ENCODE results near the gene HOTAIR. TPM values are rescaled to one million over a fixed set of nuclear protein-coding genes. Genes with fewer than 3 reads are reported as not detected.

The HOTAIR gene
- polyA plus RNA-seq, 4 donors = 1.3 to 2.9 (median 2.6) TPM

- DNase-seq (ENCODE audit: low read depth in 4 of 4, low spot score in 3 of 4) = no peak
Observed at GRCh38 chr12:53976823-53977595, 2.3 kb upstream of the HOTAIR start.

- DNase-seq (ENCODE audit: low read depth in 4 of 4, low spot score in 3 of 4) = no peak
Observed at GRCh38 chr12:53976172-53976822, 1.5 kb upstream of the HOTAIR start.

GRCh38 chr12:53975479-53976152, 862 bp upstream of the HOTAIR start:
- DNase-seq (ENCODE audit: low read depth in 4 of 4, low spot score in 3 of 4) = no peak

- DNase-seq (ENCODE audit: low read depth in 4 of 4, low spot score in 3 of 4) = no peak
Observed at GRCh38 chr12:53975064-53975471, 314 bp upstream of the HOTAIR start.

- no peak for DNase-seq (ENCODE audit: low read depth in 4 of 4, low spot score in 3 of 4)
Observed at GRCh38 chr12:53973236-53974042, 1.3 kb downstream of the HOTAIR start.

GRCh38 chr12:53972722-53973235, 2.0 kb downstream of the HOTAIR start, which contains the start of gene HOXC11:
Gene HOXC11 (plus strand): TSS chr12:53973126. CDS start chr12:53973242, 116 bp downstream.
- no peak for DNase-seq (ENCODE audit: low read depth in 4 of 4, low spot score in 3 of 4)

GRCh38 chr12:53972152-53972702, 2.5 kb downstream of the HOTAIR start:
- no peak for DNase-seq (ENCODE audit: low read depth in 4 of 4, low spot score in 3 of 4)

- DNase-seq (ENCODE audit: low read depth in 4 of 4, low spot score in 3 of 4) = no peak
Observed at GRCh38 chr12:53971686-53972085, 3.1 kb downstream of the HOTAIR start.

- no peak for DNase-seq (ENCODE audit: low read depth in 4 of 4, low spot score in 3 of 4)
Observed at GRCh38 chr12:53971129-53971528, 3.6 kb downstream of the HOTAIR start.

GRCh38 chr12:53970451-53970850, 4.3 kb downstream of the HOTAIR start:
- no peak for DNase-seq (ENCODE audit: low read depth in 4 of 4, low spot score in 3 of 4)

GRCh38 chr12:53969588-53970259, 5.0 kb downstream of the HOTAIR start:
- DNase-seq (ENCODE audit: low read depth in 4 of 4, low spot score in 3 of 4) = no peak

- DNase-seq (ENCODE audit: low read depth in 4 of 4, low spot score in 3 of 4) = no peak
Observed at GRCh38 chr12:53968214-53969127, 6.3 kb downstream of the HOTAIR start.

GRCh38 chr12:53967421-53967925, 7.3 kb downstream of the HOTAIR start:
- no peak for DNase-seq (ENCODE audit: low read depth in 4 of 4, low spot score in 3 of 4)

- DNase-seq (ENCODE audit: low read depth in 4 of 4, low spot score in 3 of 4) = no peak
Observed at GRCh38 chr12:53966385-53967133, 8.2 kb downstream of the HOTAIR start.

- DNase-seq (ENCODE audit: low read depth in 4 of 4, low spot score in 3 of 4) = no peak
Observed at GRCh38 chr12:53966085-53966384, 8.7 kb downstream of the HOTAIR start.

GRCh38 chr12:53965281-53966084, 9.3 kb downstream of the HOTAIR start:
- no peak for DNase-seq (ENCODE audit: low read depth in 4 of 4, low spot score in 3 of 4)

- no peak for DNase-seq (ENCODE audit: low read depth in 4 of 4, low spot score in 3 of 4)
Observed at GRCh38 chr12:53964315-53964713, 10.4 kb downstream of the HOTAIR start.
